ENCODE measurements around the gene STAC3.

The STAC3 gene

DNA sequence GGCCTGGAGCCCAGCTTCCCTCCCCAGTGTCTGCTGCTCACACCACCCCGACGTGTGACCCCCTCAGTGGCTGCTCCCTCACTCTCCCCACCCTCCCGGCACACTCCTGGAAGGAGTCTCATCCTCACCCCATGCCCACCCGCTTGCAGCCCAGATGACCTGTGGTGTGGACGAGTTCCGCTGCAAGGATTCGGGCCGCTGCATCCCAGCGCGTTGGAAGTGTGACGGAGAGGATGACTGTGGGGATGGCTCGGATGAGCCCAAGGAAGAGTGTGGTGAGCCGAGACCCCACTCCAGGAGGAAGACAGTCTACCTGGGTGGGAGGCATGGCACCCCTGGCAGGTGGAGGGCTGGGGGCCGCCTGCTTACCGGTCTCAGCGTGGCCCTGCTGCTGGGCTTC, 49.4 kb downstream of the STAC3 start:
- Histone ChIP-seq H3K4me3 (ENCODE audit: low read depth, low read length) (no peak overlapping the region), H3K27me3 (no peaks in the 10 kb centered on the region), H3K36me3 (no peaks in the 10 kb centered on the region), H3K9me3 (no peaks in the 10 kb centered on the region), H3K4me1 (no peaks in the 10 kb centered on the region)
- DNase-seq = no peak
- no peak for TF ChIP-seq CTCF (IDR thresholded peaks at IDR 0.05; ENCODE audit: low read depth, low read length)

- Histone ChIP-seq H3K4me1 (no peaks in the 10 kb centered on the region), H3K4me3 (ENCODE audit: low read depth, low read length) (no peak overlapping the region), H3K27me3 (no peaks in the 10 kb centered on the region), H3K9me3 (no peaks in the 10 kb centered on the region), H3K36me3 (no peaks in the 10 kb centered on the region)
- TF ChIP-seq CTCF (IDR thresholded peaks at IDR 0.05; ENCODE audit: low read depth, low read length) = no peak
- no peak for DNase-seq
Measured at GRCh38 chr12:57201219-57201618, 49.8 kb downstream of the STAC3 start.

DNA sequence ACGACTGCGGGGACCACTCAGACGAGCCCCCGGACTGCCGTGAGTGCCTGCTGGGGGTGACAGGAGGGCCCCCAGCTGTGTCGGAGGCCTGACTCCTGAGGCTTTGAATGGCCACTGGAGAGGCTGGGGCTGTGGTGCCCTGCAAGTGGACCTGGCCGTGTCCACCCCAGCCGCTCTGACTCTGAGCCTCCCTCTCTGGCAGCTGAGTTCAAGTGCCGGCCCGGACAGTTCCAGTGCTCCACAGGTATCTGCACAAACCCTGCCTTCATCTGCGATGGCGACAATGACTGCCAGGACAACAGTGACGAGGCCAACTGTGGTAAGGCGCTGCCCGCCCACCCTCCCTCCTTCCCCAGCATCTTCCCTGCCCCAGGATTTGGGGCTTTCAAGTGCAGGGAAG, 50.5 kb downstream of the STAC3 start:
- H3K27me3 ChIP-seq = no peaks in the 10 kb centered on the region
- H3K9me3 ChIP-seq = no peaks in the 10 kb centered on the region
- no peak for DNase-seq
- H3K4me3 ChIP-seq (ENCODE audit: low read depth, low read length) = no peak overlapping the region
- TF ChIP-seq CTCF (IDR thresholded peaks at IDR 0.05; ENCODE audit: low read depth, low read length) = no peak
- no peaks in the 10 kb centered on the region for H3K36me3 ChIP-seq
- no peaks in the 10 kb centered on the region for H3K4me1 ChIP-seq

GRCh38 chr12:57199191-57199590, 51.8 kb downstream of the STAC3 start:
- H3K9me3 ChIP-seq = no peaks in the 10 kb centered on the region
- no peaks in the 10 kb centered on the region for H3K27me3 ChIP-seq
- TF ChIP-seq CTCF (IDR thresholded peaks at IDR 0.05; ENCODE audit: low read depth, low read length) = no peak
- no peaks in the 10 kb centered on the region for H3K36me3 ChIP-seq
- no peak for DNase-seq
- H3K4me1 ChIP-seq = no peaks in the 10 kb centered on the region
- H3K4me3 ChIP-seq (ENCODE audit: low read depth, low read length) = no peak overlapping the region

DNA sequence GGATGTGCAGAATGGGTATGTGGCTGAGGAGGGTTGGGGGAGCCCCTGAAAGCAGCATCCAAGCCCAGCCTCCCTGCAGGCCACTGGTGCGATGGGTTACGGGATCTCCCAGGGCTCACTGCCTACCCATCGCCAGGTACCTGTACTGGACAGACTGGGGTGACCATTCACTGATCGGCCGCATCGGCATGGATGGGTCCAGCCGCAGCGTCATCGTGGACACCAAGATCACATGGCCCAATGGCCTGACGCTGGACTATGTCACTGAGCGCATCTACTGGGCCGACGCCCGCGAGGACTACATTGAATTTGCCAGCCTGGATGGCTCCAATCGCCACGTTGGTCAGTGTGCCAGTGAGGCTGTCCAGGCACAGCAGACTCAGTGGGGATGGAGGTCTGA, 52.7 kb downstream of the STAC3 start:
- H3K4me3 ChIP-seq (ENCODE audit: low read depth, low read length) = no peak overlapping the region
- DNase-seq = no peak
- TF ChIP-seq CTCF (IDR thresholded peaks at IDR 0.05; ENCODE audit: low read depth, low read length) = no peak
- H3K27me3 ChIP-seq = no peaks in the 10 kb centered on the region
- no peaks in the 10 kb centered on the region for H3K36me3 ChIP-seq
- H3K4me1 ChIP-seq = no peaks in the 10 kb centered on the region
- H3K9me3 ChIP-seq = no peaks in the 10 kb centered on the region

DNA sequence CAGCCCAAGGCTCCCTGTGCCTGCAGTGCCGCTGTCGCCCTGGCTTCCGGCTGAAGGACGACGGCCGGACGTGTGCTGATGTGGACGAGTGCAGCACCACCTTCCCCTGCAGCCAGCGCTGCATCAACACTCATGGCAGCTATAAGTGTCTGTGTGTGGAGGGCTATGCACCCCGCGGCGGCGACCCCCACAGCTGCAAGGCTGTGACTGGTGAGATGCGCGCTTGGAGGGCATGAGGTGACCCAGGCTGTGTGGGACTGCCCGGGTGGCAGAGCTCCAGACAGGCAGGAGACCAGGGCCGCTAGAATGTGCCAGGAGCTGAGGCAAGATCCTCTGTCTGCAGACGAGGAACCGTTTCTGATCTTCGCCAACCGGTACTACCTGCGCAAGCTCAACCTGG, 54.0 kb downstream of the STAC3 start:
- no peaks in the 10 kb centered on the region for H3K36me3 ChIP-seq
- H3K9me3 ChIP-seq = no peaks in the 10 kb centered on the region

More for the DNA sequence above, 54.0 kb downstream of the STAC3 start:
- DNase-seq = no peak
- TF ChIP-seq CTCF (IDR thresholded peaks at IDR 0.05; ENCODE audit: low read depth, low read length) = no peak
- Histone ChIP-seq H3K27me3 (no peaks in the 10 kb centered on the region), H3K4me3 (ENCODE audit: low read depth, low read length) (no peak overlapping the region), H3K4me1 (no peaks in the 10 kb centered on the region)
